HG03521 (cell line): Measurements from ENCODE around the gene HS6ST3.

Source experiments
- ATAC-seq: cut with Tn5 transposase; IDR thresholded peaks from one replicate; pipeline ENCODE4 v1.9.1; 2021; ENCODE audit warnings: mild to moderate bottlenecking, moderate library complexity; ENCODE audit not compliant: unreplicated experiment

HS6ST3 gene

DNA sequence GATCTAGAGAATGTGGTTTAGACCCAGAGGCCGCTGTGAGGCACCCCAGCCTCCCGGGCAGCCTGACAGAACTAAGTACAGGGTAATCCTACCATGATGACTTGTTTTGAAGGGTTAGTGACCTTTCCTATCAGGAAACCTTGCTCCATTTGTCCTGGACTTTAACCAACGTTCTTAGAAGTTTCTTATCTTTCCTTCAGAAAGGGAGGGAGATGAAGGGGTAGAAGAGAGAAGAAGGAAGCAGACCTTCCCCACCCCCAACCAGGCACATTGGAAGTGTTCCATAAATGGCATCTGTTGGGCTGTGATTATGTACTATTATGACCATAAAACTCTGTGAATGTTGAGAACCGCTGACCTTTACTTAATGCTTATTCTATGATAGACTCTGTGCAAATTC is 720.2 kb downstream of the HS6ST3 start:
- ATAC-seq, result no peak

DNA sequence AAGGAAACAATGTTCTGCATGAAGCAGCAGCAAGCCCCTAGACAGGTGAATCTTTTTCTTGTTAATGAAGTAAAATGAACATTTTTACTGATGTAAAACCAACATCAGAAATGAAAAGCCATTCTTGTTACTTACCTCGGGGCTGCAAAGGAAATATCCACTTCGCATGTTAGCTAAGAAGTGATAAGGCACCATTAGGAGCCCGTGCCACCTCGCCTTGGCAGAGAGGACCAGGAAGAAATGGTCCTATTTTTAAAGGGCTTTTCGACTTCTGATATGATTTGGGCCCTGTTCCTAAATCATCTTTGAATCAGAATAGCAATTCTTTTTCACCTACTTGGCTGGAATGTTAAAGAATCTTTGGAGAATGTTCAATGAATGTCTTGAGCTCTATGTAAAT is 721.1 kb downstream of the HS6ST3 start:
- ATAC-seq, result no peak

DNA sequence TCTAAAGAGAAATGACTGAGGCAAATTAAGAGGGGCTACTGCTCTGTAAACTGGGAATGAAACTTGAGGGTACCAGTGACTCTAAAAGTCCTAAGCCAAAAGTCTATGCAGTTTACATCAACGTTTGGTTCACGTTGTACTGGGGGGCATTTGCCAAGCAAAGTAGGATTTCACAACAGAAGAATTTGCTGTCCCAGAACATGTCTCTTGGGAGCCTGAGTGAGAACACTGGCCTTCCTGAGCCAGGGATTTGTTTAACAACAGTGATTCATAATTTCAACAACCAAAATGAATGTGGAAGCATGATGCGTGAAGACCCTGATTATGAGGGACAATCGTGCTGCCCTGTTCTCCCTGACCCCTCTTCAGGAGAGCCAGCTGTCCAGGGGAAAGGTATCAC is 726.4 kb downstream of the HS6ST3 start:
- no peak for ATAC-seq

DNA sequence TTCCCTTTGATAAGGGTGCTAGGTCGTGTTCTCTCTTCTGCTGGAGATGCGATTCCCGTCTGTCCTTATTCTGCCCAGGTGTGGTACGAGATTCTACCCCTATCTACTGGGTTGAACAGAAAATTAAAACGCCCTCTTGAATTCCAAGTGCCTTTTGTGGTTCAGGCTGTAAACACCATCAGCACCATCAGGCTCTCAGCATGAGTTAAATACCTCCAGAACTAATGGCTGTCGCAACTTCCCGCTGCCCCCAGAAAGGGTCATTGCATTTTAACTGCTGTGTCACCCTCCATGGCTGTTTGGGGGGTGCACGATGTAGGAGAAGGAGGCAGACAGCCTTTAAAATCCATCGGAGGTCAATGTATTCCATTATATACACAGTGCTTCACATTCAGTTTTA is 727.0 kb downstream of the HS6ST3 start:
- ATAC-seq, result no peak

DNA sequence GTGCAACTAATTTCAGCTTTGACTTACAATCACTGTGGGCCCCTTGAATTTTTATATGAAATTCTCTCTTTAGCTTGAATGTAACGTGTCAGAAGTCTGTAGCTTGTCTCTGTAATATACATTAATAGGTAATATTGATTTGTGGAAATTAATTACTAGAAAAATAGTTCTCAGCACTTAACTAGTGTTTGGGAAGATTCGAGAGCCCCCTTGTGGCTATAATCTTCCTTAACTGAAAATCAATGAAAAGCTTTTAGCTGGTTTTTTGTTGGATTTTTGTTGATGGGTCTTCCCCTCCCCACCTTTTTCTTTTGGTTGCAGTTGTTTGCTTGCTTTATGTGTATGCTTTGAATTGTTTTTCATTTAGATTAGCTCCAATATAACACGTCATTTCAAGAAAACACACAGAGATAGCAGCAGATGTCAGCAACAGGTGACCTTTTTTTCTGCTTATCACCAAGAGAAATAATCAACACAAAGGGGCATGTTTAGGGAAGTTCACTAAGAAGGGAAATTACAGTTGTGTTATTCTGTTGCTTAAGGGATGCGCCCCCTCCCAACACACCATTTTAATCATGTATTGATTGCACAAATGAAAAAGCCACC is 727.5 kb downstream of the HS6ST3 start:
- no peak for ATAC-seq

DNA sequence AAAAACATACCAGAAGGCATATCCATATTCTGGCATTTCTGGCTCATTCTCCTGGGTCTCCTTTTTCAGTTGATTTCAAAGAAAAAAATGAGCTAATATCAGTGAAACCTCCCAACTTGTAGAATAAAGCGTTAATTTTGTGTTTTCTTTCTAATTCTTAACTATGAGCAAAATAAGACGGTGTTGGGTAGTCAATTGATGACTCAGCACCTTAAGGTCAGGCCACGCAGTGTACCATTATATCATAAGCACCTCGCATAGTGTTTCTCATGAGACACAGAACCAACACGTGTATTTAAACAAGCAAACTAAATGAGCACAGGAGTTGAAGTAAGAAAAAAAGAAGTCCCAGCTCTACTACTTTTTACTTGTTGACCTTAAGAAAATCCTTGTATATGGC is 729.5 kb downstream of the HS6ST3 start:
- no peak for ATAC-seq

DNA sequence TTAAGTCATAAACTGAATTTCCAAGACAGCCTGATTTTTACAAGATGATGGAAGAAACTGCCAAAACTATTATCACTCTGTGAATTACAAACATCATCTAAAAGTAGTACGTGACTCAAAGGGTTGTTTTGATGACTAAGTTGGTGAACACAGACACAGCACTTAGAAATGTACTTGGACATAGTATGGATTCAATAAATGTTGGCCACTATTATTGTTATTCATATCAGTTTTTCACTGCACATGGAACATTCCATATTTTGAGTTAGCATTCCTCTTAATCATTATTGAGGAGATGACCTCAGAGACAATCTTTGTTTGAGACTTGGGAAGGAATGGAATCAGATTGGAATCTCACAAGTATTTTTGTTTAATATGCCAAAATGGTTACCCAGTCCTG is 731.5 kb downstream of the HS6ST3 start:
- no peak for ATAC-seq

DNA sequence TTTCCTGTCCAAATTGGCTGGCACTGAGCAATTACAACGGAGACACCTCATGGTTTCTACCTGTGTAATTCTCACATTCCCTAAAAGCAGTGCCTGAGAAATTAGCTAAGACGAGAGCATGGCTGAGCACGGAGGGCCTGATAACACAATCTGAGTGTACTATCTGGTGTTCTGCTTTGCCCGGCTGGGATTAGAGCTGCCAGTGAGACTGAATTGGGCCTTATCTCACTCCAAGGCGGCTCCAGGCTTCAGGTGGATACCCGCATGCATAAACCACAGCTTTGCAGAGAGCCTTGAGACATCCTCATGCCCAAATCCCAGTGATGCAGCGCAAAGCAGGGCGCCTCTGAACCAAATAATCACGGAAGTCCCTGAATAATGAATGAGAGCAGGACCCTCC is 732.1 kb downstream of the HS6ST3 start:
- no peak for ATAC-seq

DNA sequence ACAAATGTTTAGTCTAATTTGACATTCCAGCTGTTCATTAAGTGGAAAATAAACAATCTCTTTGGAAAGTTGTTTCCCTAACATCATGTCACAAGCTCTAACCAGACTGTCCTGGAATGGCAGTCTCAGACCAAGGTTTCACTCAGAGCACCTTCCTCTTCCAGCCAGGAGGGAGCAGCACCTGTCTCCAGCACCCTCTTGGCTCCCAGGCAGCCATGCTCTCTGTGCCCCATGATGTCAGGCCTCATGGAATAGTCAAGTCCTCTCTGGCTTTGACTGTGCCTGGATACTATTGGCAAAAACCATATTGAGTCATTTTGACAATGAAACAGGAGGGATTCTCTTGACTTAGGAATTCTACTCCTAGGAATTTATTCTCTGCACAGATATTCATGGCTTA is 733.0 kb downstream of the HS6ST3 start:
- ATAC-seq, result no peak

DNA sequence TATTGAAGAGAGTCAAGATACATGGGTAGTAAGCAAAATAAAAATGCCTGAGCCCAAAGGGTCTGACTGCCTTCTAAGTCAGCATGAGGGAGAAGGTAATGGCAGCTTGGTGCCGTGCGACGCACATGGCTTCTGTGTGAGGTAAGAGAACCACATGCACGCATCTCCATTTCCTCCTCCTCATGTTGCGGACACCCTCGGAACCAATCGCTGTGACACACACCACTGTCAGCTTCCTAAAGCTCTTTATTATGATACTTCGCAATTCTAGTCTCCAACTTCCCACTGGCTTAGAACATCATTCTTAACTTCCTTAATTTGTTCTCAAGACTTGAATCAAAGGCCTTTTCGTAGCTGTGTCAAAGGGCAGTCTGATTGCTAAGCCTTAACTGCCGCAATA is 734.2 kb downstream of the HS6ST3 start:
- ATAC-seq, result no peak

DNA sequence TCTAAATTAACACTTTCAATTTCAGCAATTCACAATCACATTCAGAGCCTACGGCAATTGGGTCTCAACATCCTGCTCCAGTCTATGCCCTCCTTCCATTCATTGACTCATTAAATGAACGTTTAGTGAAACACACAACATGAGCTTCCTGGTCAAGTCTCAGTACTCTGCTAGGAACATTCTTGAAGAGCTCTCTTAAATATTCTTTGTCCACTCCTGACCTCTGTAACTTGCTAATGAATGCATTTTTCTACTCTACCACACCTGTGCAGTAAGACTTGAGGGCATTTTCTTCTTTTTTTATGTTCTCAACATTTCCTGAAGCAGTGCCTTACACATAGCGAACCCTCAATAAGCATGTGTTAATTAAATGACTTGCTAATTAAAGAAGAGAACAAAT is 735.7 kb downstream of the HS6ST3 start:
- no peak for ATAC-seq

DNA sequence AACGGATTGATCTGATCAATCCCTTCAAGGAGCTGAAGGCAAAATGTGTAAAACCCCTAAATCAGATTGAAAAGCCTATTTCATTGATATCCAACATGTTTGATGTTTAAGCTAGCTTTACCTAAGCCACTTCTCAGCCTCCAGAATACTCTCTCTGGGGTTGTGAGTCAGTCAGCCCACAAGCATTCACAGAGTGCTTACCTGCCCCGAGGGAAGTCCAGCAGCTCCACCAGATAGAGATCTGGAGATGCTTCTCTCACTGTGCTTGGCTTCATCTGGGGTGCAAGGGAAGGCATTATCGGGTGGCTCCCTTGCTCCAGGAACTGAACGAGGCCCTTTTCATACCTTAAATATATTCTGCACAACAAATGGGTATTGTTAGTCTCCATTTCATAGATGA is 744.7 kb downstream of the HS6ST3 start:
- no peak for ATAC-seq

DNA sequence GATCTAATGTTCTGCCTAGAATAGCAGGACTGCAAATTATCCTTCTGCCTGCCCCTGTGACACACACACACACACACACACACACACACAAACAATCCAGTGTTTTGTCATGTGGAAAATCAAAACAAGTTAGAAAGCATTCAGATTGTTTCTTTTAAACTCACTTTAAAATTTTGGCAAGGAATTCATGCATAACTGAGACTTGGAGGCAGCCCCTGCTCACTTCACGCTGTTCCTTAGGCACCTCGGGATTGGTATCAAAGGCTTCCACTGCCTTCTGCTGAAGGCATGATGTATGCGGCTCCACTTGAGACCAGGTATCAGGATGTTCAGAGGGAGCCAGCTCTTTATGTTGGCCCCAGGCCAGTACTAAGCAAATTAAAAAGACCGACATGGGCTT is 745.6 kb downstream of the HS6ST3 start:
- ATAC-seq, result no peak

DNA sequence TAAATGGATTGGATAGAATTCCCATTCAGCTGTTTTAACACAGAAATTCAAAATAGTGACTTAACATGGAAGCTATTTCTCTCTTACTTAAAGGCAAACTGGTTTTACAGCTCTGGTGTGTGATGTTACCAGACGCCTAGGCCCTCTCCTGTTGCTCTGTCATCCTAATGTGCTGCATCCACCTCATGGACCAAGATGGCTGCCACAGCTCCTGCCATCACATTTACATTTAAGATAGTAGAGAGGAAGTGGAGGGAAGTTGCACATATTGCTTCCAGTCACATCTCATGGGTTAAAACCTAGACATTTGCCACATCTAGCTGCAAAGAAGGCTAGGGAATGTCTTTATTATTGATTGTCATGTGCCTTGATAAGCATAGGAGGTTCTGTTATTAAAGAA is 746.8 kb downstream of the HS6ST3 start:
- ATAC-seq, result no peak

DNA sequence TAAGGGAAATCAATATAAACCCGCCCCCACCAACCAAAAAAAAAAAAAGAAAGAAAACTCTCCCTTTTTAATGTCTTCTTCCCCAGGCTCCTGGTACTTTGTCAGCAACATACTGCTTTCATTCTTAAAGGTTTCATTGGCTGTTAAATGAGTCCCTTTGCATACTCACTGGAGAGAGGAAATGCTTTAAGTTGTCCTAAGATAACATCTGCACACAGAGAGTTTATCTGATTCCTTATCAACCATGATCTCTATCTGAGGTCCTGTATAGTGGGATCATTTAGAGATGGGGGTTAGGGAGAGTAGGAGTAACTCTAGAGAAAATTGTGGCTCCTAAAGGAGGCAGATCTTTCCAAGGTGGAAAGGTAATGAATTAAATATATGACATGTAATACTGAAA is 747.9 kb downstream of the HS6ST3 start:
- ATAC-seq, result no peak

DNA sequence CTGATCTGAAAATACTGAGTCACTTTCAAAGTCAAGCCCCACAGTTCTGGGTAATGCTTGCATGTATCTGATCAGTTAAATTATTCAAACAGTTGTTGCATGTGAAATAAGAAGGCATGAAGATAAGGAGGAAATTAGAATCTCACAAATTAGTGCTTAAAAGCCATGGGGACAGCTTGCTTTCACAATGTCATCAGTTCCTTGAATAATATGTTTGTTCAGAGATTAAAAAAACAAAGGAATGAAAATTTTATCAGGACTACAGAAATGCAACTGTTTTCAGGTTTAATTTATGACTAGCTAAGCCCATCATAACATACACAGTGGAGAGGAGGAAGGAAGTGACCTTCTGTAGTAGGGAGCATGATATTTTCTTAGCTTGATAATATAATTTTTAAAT is 754.3 kb downstream of the HS6ST3 start:
- ATAC-seq, result no peak

DNA sequence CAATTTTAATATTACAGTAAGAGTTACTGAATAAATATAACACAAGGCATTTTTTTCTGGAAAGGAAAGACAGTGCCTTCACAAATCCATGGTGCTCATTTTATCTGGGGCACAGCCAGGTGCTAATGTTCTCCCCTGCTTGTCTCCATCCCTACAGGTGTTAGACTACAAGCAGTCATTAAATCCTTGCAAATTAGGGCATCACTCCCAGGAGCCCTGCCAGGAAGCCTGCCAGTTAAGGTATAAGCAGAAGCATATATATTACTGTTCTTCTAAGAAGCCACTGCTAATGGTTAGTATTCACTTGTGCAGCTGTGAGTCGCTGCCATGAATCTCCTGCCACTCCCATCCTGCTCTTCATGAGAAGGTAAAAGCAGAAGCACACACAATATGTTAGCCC is 754.7 kb downstream of the HS6ST3 start:
- ATAC-seq, result no peak

DNA sequence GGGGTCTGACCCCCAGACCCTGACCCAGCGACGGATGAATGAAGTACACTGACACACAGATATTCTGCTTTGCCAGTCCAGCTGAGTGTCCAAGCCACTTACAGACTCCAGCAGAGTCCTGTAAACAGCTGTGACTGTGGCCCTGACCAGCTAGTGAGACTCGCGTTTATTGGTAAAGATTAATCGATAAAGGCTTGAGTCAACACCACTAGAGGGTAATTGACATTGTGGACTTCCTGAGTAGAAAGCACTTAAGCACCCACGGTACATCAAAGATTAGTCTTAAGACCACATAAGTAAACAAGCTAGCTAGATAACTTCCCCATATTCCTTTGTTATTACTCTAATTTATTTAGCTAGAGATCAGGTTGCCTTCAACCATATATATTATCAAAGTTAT is 758.4 kb downstream of the HS6ST3 start:
- ATAC-seq, result no peak

DNA sequence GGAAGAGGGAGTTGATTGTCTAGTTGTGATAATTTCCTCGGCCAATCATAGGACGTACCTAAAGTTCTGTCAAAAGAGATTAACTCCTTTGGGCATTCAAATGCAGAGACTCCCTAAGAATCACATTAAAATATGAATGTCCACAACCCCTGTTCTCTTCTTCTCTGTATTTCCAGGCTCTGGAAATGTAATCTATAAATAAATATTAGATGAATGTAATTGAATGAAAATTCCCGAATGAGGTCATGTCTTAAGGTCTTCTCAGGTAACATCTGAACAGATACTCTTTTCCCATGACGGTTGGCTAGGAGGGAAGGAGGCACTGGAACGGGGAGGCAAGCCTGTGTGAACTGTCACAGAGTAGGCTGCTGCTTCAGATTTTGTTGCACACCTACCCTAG is 759.2 kb downstream of the HS6ST3 start:
- ATAC-seq, result no peak

DNA sequence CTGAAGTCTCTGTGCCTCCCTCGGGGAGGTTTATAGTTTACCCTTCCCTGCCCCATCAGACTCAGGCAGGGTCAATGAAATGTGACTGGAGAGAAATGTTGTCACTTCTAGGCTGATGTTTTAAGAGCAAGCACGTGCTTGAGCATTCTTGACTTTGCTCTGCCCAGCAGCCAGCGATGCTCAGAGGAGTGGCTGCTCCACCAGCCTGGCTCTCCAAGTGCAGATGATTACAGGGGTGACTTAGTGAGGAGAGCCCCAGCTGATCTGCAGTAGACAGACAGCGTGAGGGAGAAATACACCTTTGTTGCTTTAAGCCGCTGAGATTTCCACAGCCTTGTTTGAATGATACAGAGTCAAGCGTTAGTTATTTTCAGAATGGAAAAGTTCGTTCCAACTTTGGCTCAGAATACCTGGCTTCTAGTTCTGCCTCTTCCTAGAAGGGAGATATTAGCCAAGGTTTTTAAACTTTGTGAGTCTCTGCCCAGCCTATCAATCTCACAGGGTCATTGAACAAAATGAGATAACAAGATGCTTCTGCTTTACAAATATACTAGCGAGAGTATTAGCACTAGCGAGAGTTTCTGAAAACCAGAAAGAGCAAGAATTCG is 760.7 kb downstream of the HS6ST3 start:
- no peak for ATAC-seq

DNA sequence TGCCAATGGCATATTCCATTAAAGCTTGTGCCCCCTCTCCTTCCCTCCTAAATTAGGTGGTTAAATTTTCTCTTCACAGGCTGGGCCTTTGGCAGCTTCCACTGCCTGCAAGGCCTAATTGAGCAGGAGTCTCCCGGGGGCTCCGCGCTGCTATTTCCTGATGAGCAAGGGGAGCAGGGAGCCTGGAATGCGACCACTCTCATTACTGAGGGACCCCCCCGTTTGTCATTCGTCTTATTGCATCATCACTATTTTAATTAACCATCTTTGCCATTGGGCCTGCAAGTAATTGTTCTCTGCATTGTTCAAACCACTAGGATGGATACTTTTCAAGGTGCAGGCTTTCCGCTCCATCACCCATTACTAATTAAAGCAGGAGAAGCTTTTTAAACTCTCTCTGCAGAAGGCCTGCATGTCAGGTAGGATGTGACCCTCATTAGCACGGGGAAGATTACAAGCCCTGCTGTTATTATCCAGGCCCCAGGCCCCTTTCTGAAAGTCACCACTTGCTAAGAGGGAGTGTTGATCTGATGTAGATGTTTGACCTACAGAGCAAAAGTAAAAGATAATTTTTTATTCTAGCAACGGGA is 762.0 kb downstream of the HS6ST3 start:
- no peak for ATAC-seq

DNA sequence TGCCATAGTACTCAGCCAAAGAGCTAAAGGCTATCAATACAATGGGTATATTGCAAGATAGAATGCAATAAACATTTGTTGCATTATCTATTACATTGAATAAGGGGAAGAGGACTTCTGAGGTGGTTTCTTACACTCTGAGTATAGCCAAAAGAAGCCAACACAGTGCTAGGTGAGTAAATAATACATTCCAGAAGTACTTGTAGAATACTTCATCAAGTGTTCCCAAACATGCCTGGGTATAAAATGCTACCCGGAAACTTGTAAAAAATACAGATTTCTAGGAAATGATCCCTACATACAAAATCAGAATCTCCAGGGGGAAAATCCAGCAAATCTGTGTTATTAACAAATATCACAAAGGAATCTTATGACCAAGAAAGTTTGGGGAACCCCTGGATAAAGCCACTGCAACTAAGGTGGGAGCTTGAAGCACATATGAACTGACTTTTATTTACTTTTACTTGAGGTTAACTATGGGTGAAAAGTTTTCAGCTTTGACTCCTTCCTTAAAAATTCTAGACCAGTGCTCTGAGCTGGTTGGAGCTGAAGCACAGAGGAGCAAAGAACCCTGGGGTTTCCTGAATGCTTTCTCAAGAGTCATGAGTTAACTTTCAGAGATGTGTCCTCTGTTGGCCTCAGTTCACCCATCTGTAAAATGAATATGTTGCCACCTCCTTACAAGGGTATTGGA is 768.4 kb downstream of the HS6ST3 start:
- ATAC-seq, result no peak
